BJ (cell line): Measurements from ENCODE around the gene HMX1. TPM values are rescaled to one million over a fixed set of nuclear protein-coding genes. Genes with fewer than 3 reads are reported as not detected.

Source experiments
- CTCF ChIA-PET: fragments of 350-600 bp; formaldehyde crosslinking; extraction: SDS; loops from one replicate; lab custom pipeline; 2021; ENCODE audit warnings: antibody characterized with exemption, inconsistent platforms; lab: Yijun Ruan, JAX
- POLR2A ChIA-PET: fragments of 300-600 bp; sonication (Branson Sonifier 250); formaldehyde crosslinking; extraction: SDS; loops from one replicate; lab custom pipeline; 2021; ENCODE audit warnings: antibody characterized with exemption; lab: Charles Lee
- DNase-seq: peaks from one replicate; pipeline ENCODE4 v3.0.0-alpha.2; 2011; ENCODE audit warnings: low read depth
- H3K27me3 ChIP-seq: 2 replicates; pipeline ENCODE4 v1.6.0; 2011; ENCODE audit warnings: low read length; ENCODE audit not compliant: control insufficient read depth, insufficient read depth
- H3K36me3 ChIP-seq: 2 replicates; pipeline ENCODE4 v1.5.1; 2011; ENCODE audit warnings: low read length; ENCODE audit not compliant: control insufficient read depth, insufficient read depth
- H3K4me3 ChIP-seq: 2 replicates; pipeline ENCODE4 v1.5.1; 2011; ENCODE audit warnings: low read depth, mild to moderate bottlenecking, control low read depth, low read length
- CTCF ChIP-seq: IDR thresholded peaks from 2 replicates; pipeline ENCODE4 v1.5.1; 2011; ENCODE audit warnings: low read depth, mild to moderate bottlenecking, control low read depth, inconsistent platforms, low read length, moderate library complexity; ENCODE audit not compliant: insufficient read depth
- polyA plus RNA-seq: library from polyadenylated mRNA; depleted of rRNA; stranded (reverse); fragments of >200 nt; gene quantifications from 2 replicates; pipeline ENCODE4 v1.2.3, GENCODE V29; 2011

HMX1 gene
- polyA plus RNA-seq, 1 experiment: not detected

DNA sequence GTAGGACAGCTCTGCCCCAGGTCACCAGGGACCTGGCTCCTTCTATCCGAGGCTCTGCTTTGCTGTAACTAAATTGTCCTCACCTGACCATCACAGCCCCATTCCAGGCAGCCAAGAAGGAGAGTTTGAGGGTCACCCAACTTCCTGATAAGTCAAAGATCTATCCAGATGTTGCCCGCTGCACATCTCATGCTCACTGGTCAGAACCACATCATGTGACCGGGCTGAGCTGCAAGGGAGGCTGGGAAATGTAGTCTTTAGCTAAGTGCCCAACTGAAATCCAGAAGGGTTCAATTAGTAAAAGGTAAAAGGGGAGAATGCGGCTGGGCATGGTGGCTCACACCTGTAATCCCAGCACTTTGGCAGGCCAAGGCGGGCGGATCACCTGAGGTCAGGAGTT, 18.4 kb downstream of the HMX1 start:
- peaks cover 26% of the 10 kb centered on the region for H3K27me3 ChIP-seq
- no peaks in the 10 kb centered on the region for H3K36me3 ChIP-seq
- POLR2A ChIA-PET: no interaction called here
- no peak for DNase-seq
- TF ChIP-seq CTCF: no peak
- H3K4me3 ChIP-seq: no peak overlapping the region
- CTCF ChIA-PET: no interaction called here

- Histone ChIP-seq H3K27me3 (peaks cover 22% of the 10 kb centered on the region), H3K4me3 (no peak overlapping the region), H3K36me3 (no peaks in the 10 kb centered on the region)
- ChIA-PET POLR2A (no interaction called here), CTCF (no interaction called here)
- no peak for DNase-seq
- no peak for TF ChIP-seq CTCF
Observed at GRCh38 chr4:8852118-8852704, 19.4 kb downstream of the HMX1 start.

GRCh38 chr4:8851321-8852117, 20.1 kb downstream of the HMX1 start:
- POLR2A ChIA-PET: no interaction called here
- H3K4me3 ChIP-seq: no peak overlapping the region
- H3K27me3 ChIP-seq: peaks cover 17% of the 10 kb centered on the region
- CTCF ChIA-PET: no interaction called here
- H3K36me3 ChIP-seq: no peaks in the 10 kb centered on the region
- no peak for DNase-seq
- TF ChIP-seq CTCF: no peak

DNA sequence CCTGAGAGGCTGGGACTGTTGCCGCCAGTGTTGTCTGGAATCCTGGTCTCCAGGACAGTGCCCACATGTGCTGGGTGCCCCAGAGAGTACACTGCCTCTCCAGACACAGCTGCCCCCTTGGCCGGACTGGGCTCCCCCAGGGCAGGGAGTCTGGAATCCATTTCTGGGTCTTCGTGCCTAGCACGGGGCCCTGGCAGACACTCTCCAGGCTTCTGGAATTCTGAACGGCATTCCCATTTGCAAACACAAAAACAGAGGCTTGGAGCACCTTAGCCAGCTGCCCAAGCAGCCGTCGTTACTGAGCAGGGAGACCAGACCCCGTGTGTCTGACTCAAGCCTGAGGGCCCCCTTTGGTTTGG, 20.8 kb downstream of the HMX1 start:
- Histone ChIP-seq H3K4me3 (no peak overlapping the region), H3K36me3 (no peaks in the 10 kb centered on the region), H3K27me3 (peaks cover 13% of the 10 kb centered on the region)
- POLR2A ChIA-PET: no interaction called here
- TF ChIP-seq CTCF: no peak
- CTCF ChIA-PET: no interaction called here
- DNase-seq: no peak

GRCh38 chr4:8850074-8850829, 21.4 kb downstream of the HMX1 start:
- no peaks in the 10 kb centered on the region for H3K36me3 ChIP-seq
- ChIA-PET POLR2A (no interaction called here), CTCF (no interaction called here)
- H3K27me3 ChIP-seq: peaks cover 8% of the 10 kb centered on the region
- no peak for TF ChIP-seq CTCF
- no peak for DNase-seq
- no peak overlapping the region for H3K4me3 ChIP-seq
